HepG2 (cell line): ENCODE data around the gene SOX4. TPM values are rescaled to one million over a fixed set of nuclear protein-coding genes. Genes with fewer than 3 reads are reported as not detected.

Experiments
- BCL6 ChIP-seq: IDR thresholded peaks from 2 replicates; pipeline ENCODE4 v1.6.1; 2016; ENCODE audit warnings: missing genetic modification reagents, missing compliant biosample characterization
- DPF2 ChIP-seq: sonication (generic); formaldehyde crosslinking; IDR thresholded peaks from 2 replicates; pipeline ENCODE4 v1.4.0; 2020; ENCODE audit warnings: mild to moderate bottlenecking, low read depth, missing genetic modification reagents, borderline replicate concordance
- FOXP1 ChIP-seq, 2 experiments: fragments of 450-650 bp in 1 of 2; IDR thresholded peaks; 2 replicates each; pipeline ENCODE4 v1.6.1; 2017 to 2018; ENCODE audit warnings: antibody characterized with exemption in 1 of 2
- HOXA5 ChIP-seq: sonication (generic); formaldehyde crosslinking; IDR thresholded peaks from 2 replicates; pipeline ENCODE4 v1.4.0; 2020; ENCODE audit warnings: missing genetic modification reagents
- HOXA9 ChIP-seq: sonication (generic); formaldehyde crosslinking; IDR thresholded peaks from 2 replicates; pipeline ENCODE4 v1.8.1; 2022; ENCODE audit warnings: missing genetic modification reagents, mild to moderate bottlenecking, moderate library complexity, borderline replicate concordance
- NCOA1 ChIP-seq: sonication (generic); formaldehyde crosslinking; IDR thresholded peaks from 2 replicates; pipeline ENCODE4 v1.9.0; 2021; ENCODE audit warnings: missing genetic modification reagents
- RAD21 ChIP-seq: fragments of 450-650 bp; formaldehyde crosslinking; IDR thresholded peaks from 2 replicates; pipeline ENCODE4 v1.5.0; 2020; ENCODE audit warnings: mild to moderate bottlenecking
- RFX5 ChIP-seq: IDR thresholded peaks from 2 replicates; pipeline ENCODE4 v1.6.1; 2011; ENCODE audit warnings: low read depth, low read length, improper control_type of control experiment
- TAF1 ChIP-seq: sonication (generic); formaldehyde crosslinking; IDR thresholded peaks from 2 replicates; pipeline ENCODE4 v1.4.0; 2020; ENCODE audit warnings: missing genetic modification reagents
- TCF12 ChIP-seq, 2 experiments: fragments of 450-650 bp in 1 of 2; sonication (generic) in 1 of 2; formaldehyde crosslinking in 1 of 2; IDR thresholded peaks; 2 replicates each; pipeline versions ENCODE4 v1.6.1 to v1.8.0; 2017 to 2022; ENCODE audit warnings: antibody characterized with exemption in 1 of 2, mild to moderate bottlenecking in 1 of 2, missing genetic modification reagents in 1 of 2, moderate library complexity in 1 of 2
- TEAD2 ChIP-seq: sonication (generic); formaldehyde crosslinking; IDR thresholded peaks from 2 replicates; pipeline ENCODE4 v1.9.0; 2021; ENCODE audit warnings: missing genetic modification reagents
- TRIM24 ChIP-seq: sonication (generic); formaldehyde crosslinking; IDR thresholded peaks from 2 replicates; pipeline ENCODE4 v1.8.0; 2022; ENCODE audit warnings: mild to moderate bottlenecking, missing genetic modification reagents
- ZFP37 ChIP-seq: sonication (generic); formaldehyde crosslinking; IDR thresholded peaks from 2 replicates; pipeline ENCODE4 v1.4.0; 2020; ENCODE audit warnings: missing genetic modification reagents, borderline replicate concordance
- ZFX ChIP-seq: sonication (generic); formaldehyde crosslinking; IDR thresholded peaks from 2 replicates; pipeline ENCODE4 v1.4.0; 2020; ENCODE audit warnings: mild to moderate bottlenecking, low read depth, missing genetic modification reagents, moderate library complexity
- ZNF143 ChIP-seq: sonication (generic); formaldehyde crosslinking; IDR thresholded peaks from 2 replicates; pipeline ENCODE4 v1.4.0; 2020; ENCODE audit warnings: missing genetic modification reagents
- polyA plus RNA-seq, 8 experiments: library from polyadenylated mRNA; depleted of rRNA in 3 of 8; stranded (reverse) in 7 of 8; unstranded in 1 of 8; fragments of >200 nt; fragmentation: Illumina TruSeq in 4 of 8; extraction: Trizol in 4 of 8; gene quantifications; 2 replicates each; pipeline versions ENCODE4 v1.2.1 to v1.2.3, GENCODE V29; 2011 to 2016; ENCODE audit warnings: low read depth in 4 of 8, missing spikeins in 1 of 8, mixed read lengths in 1 of 8; ENCODE audit not compliant: insufficient read depth in 1 of 8
- total RNA-seq, 5 experiments: library from RNA; depleted of rRNA; stranded (reverse); fragments of >200 nt; fragmentation: Illumina TruSeq; extraction: Trizol; gene quantifications; 2 replicates each; pipeline ENCODE4 v1.2.3, GENCODE V29; 2016; ENCODE audit warnings: low read depth in 1 of 5
- TF ChIP-seq, protein P1 (sequence below): sonication (generic); formaldehyde crosslinking; IDR thresholded peaks from 2 replicates; pipeline ENCODE4 v1.5.1; 2020; ENCODE audit warnings: mild to moderate bottlenecking, missing genetic modification reagents, borderline replicate concordance
- TF ChIP-seq, protein P2 (sequence below): sonication (generic); formaldehyde crosslinking; conservative IDR thresholded peaks from 2 replicates; pipeline ENCODE4 v1.4.0; 2020; ENCODE audit warnings: missing genetic modification reagents
- TF ChIP-seq, protein P3 (sequence below): sonication (generic); formaldehyde crosslinking; IDR thresholded peaks from 2 replicates; pipeline ENCODE4 v1.4.0; 2020; ENCODE audit warnings: low read depth, mild to moderate bottlenecking, missing genetic modification reagents
- TF ChIP-seq, protein P4 (sequence below): sonication (generic); formaldehyde crosslinking; IDR thresholded peaks from 2 replicates; pipeline ENCODE4 v1.8.1; 2022; ENCODE audit warnings: low read depth, mild to moderate bottlenecking, missing genetic modification reagents
- TF ChIP-seq, protein P5 (sequence below): sonication (generic); formaldehyde crosslinking; IDR thresholded peaks from 2 replicates; pipeline ENCODE4 v1.4.0; 2020; ENCODE audit warnings: missing genetic modification reagents

The SOX4 gene
- total and polyA plus RNA-seq, 2 of the 13 experiments (the other 11 are each of a cell fraction or from before 2014, with no cell fraction given), result 2.6 to 3.4 TPM

DNA sequence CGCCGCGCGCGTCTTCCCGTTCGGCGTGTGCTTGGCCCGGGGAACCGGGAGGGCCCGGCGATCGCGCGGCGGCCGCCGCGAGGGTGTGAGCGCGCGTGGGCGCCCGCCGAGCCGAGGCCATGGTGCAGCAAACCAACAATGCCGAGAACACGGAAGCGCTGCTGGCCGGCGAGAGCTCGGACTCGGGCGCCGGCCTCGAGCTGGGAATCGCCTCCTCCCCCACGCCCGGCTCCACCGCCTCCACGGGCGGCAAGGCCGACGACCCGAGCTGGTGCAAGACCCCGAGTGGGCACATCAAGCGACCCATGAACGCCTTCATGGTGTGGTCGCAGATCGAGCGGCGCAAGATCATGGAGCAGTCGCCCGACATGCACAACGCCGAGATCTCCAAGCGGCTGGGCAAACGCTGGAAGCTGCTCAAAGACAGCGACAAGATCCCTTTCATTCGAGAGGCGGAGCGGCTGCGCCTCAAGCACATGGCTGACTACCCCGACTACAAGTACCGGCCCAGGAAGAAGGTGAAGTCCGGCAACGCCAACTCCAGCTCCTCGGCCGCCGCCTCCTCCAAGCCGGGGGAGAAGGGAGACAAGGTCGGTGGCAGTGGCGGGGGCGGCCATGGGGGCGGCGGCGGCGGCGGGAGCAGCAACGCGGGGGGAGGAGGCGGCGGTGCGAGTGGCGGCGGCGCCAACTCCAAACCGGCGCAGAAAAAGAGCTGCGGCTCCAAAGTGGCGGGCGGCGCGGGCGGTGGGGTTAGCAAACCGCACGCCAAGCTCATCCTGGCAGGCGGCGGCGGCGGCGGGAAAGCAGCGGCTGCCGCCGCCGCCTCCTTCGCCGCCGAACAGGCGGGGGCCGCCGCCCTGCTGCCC is 1.1 kb downstream of the SOX4 start (continued):
- no peak for TF ChIP-seq BCL6 (CRISPR knock-in tag)
- no peak for TF ChIP-seq ZNF143 (CRISPR knock-in tag)
- no peak for TF ChIP-seq ZFP37 (CRISPR knock-in tag)
- TF ChIP-seq, protein P1, sequence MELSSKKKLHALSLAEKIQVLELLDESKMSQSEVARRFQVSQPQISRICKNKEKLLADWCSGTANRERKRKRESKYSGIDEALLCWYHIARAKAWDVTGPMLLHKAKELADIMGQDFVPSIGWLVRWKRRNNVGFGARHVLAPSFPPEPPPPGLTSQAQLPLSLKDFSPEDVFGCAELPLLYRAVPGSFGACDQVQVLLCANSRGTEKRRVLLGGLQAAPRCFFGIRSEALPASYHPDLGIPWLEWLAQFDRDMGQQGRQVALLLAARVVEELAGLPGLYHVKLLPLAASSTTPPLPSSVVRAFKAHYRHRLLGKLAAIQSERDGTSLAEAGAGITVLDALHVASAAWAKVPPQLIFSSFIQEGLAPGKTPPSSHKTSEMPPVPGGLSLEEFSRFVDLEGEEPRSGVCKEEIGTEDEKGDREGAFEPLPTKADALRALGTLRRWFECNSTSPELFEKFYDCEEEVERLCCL (CRISPR knock-in tag), result peak; percentile 69; the same call in 1 of the 2 replicates
- TF ChIP-seq TAF1 (CRISPR knock-in tag), result 0 out of 2 replicates have a peak, but pooled peaks have one; percentile 15
- TF ChIP-seq DPF2, result no peak
- TF ChIP-seq, protein P2, sequence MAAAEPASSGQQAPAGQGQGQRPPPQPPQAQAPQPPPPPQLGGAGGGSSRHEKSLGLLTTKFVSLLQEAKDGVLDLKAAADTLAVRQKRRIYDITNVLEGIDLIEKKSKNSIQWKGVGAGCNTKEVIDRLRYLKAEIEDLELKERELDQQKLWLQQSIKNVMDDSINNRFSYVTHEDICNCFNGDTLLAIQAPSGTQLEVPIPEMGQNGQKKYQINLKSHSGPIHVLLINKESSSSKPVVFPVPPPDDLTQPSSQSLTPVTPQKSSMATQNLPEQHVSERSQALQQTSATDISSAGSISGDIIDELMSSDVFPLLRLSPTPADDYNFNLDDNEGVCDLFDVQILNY (CRISPR knock-in tag), result no peak
- TF ChIP-seq RAD21 (CRISPR knock-in tag), result no peak
- no peak for TF ChIP-seq FOXP1 (IDR thresholded peaks at IDR 0.05)
- no peak for TF ChIP-seq FOXP1 (CRISPR knock-in tag; IDR thresholded peaks at IDR 0.05)
- TF ChIP-seq RFX5, result no peak
- no peak; the same call in 1 of the 2 replicates for TF ChIP-seq HOXA5 (CRISPR knock-in tag)
- TF ChIP-seq, protein P3, sequence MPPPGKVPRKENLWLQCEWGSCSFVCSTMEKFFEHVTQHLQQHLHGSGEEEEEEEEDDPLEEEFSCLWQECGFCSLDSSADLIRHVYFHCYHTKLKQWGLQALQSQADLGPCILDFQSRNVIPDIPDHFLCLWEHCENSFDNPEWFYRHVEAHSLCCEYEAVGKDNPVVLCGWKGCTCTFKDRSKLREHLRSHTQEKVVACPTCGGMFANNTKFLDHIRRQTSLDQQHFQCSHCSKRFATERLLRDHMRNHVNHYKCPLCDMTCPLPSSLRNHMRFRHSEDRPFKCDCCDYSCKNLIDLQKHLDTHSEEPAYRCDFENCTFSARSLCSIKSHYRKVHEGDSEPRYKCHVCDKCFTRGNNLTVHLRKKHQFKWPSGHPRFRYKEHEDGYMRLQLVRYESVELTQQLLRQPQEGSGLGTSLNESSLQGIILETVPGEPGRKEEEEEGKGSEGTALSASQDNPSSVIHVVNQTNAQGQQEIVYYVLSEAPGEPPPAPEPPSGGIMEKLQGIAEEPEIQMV (CRISPR knock-in tag), result no peak
- TF ChIP-seq, protein P4, sequence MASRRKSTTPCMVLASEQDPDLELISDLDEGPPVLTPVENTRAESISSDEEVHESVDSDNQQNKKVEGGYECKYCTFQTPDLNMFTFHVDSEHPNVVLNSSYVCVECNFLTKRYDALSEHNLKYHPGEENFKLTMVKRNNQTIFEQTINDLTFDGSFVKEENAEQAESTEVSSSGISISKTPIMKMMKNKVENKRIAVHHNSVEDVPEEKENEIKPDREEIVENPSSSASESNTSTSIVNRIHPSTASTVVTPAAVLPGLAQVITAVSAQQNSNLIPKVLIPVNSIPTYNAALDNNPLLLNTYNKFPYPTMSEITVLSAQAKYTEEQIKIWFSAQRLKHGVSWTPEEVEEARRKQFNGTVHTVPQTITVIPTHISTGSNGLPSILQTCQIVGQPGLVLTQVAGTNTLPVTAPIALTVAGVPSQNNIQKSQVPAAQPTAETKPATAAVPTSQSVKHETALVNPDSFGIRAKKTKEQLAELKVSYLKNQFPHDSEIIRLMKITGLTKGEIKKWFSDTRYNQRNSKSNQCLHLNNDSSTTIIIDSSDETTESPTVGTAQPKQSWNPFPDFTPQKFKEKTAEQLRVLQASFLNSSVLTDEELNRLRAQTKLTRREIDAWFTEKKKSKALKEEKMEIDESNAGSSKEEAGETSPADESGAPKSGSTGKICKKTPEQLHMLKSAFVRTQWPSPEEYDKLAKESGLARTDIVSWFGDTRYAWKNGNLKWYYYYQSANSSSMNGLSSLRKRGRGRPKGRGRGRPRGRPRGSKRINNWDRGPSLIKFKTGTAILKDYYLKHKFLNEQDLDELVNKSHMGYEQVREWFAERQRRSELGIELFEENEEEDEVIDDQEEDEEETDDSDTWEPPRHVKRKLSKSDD (CRISPR knock-in tag), result no peak
- TF ChIP-seq TRIM24 (CRISPR knock-in tag), result no peak
- TF ChIP-seq NCOA1, result no peak
- no peak for TF ChIP-seq HOXA9 (CRISPR knock-in tag)
- TF ChIP-seq TEAD2, result peak; percentile 30; the same call in 1 of the 2 replicates
- no peak for TF ChIP-seq TCF12 (IDR thresholded peaks at IDR 0.05)
- TF ChIP-seq TCF12 (CRISPR knock-in tag; IDR thresholded peaks at IDR 0.05), result peak; percentile 81
- TF ChIP-seq, protein P5, sequence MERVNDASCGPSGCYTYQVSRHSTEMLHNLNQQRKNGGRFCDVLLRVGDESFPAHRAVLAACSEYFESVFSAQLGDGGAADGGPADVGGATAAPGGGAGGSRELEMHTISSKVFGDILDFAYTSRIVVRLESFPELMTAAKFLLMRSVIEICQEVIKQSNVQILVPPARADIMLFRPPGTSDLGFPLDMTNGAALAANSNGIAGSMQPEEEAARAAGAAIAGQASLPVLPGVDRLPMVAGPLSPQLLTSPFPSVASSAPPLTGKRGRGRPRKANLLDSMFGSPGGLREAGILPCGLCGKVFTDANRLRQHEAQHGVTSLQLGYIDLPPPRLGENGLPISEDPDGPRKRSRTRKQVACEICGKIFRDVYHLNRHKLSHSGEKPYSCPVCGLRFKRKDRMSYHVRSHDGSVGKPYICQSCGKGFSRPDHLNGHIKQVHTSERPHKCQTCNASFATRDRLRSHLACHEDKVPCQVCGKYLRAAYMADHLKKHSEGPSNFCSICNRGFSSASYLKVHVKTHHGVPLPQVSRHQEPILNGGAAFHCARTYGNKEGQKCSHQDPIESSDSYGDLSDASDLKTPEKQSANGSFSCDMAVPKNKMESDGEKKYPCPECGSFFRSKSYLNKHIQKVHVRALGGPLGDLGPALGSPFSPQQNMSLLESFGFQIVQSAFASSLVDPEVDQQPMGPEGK (CRISPR knock-in tag), result peak; percentile 63; the same call in 1 of the 2 replicates
- 0 out of 2 replicates have a peak, but pooled peaks have one; percentile 31 for TF ChIP-seq ZFX
